Measurements from ENCODE around the gene LAPTM5.
"Not testable (repeated sequence)": the region's sequence is repeated elsewhere in the genome, so short reads cannot be mapped to it uniquely, and the experiment has no call there.

DNA sequence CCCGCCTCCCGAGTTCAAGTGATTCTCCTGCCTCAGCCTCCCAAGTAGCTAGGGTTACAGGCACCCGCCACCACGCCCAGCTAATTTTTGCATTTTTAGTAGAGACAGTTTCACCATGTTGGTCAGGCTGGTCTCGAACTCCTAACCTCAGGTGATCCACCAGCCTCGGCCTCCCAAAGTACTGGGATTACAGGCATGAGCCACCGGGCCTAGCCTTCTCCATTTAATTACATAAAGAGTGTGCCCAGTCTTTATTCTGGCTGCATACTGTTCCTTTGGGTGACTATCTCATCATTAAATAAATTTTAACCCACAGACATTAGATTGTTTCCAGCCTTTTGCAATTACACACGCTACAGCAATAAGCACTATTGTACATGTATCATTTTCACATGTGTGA, 9.4 kb upstream of the LAPTM5 start:
- not testable (repeated sequence) for TF ChIP-seq BHLHE40 (IDR thresholded peaks at IDR 0.05; ENCODE audit: borderline replicate concordance); SP1 (IDR thresholded peaks at IDR 0.05); TARDBP (IDR thresholded peaks at IDR 0.05); ELF4 (IDR thresholded peaks at IDR 0.05); NFRKB (IDR thresholded peaks at IDR 0.05); SUZ12 (IDR thresholded peaks at IDR 0.05); CTBP1 (IDR thresholded peaks at IDR 0.05; ENCODE audit: borderline replicate concordance)

Measured in HEK293T (cell line).